Activated CD4-positive, CD25-positive, alpha-beta regulatory T cell treated with anti-CD3 and anti-CD28 coated beads, Interleukin-2, amount 50 U/mL, for 72 hours (primary cell): ENCODE results near the gene GIPC3.
A peak's percentile ranks its signal among the peaks of the same experiment; 100 is the strongest.

Experiments
- DNase-seq: peaks from one replicate; pipeline ENCODE4 v3.0.0; 2021

Gene GIPC3

GRCh38 chr19:3585301-3586126 is at the start of gene GIPC3:
TSS of gene GIPC3 (plus strand) at chr19:3585478. CDS start at chr19:3585598, 120 bp downstream.
- no peak for DNase-seq

- DNase-seq: no peak
These were observed 49.7 kb upstream of the GIPC3 start for GRCh38 chr19:3535563-3535965.

- DNase-seq: no peak
These were observed 49.3 kb upstream of the GIPC3 start for GRCh38 chr19:3535981-3536380.

- no peak for DNase-seq
These were observed 48.7 kb upstream of the GIPC3 start for GRCh38 chr19:3536429-3537100.

- DNase-seq: no peak
These were observed 48.2 kb upstream of the GIPC3 start for GRCh38 chr19:3537101-3537437.

- no peak for DNase-seq
These were observed 47.6 kb upstream of the GIPC3 start for GRCh38 chr19:3537438-3538240.

GRCh38 chr19:3538258-3538929 is 46.9 kb upstream of the GIPC3 start:
- no peak for DNase-seq

GRCh38 chr19:3538965-3539755 is 46.1 kb upstream of the GIPC3 start, which contains the start of gene TEKTIP1:
TSS of gene TEKTIP1 (plus strand) at chr19:3539174. CDS start at chr19:3539178, 4 bp downstream.
- DNase-seq: no peak

- DNase-seq: no peak
These were observed 45.5 kb upstream of the GIPC3 start for GRCh38 chr19:3539756-3540118.

- no peak for DNase-seq
These were observed 41.9 kb upstream of the GIPC3 start for GRCh38 chr19:3543150-3544057.

- DNase-seq: no peak
These were observed 41.3 kb upstream of the GIPC3 start for GRCh38 chr19:3544058-3544376.

- peak; percentile 94 for DNase-seq
These were observed 40.3 kb upstream of the GIPC3 start for GRCh38 chr19:3544742-3545668.

GRCh38 chr19:3545669-3546034 is 39.6 kb upstream of the GIPC3 start:
- DNase-seq: no peak

- DNase-seq: no peak
These were observed 39.2 kb upstream of the GIPC3 start for GRCh38 chr19:3546119-3546518.

- no peak for DNase-seq
These were observed 38.0 kb upstream of the GIPC3 start for GRCh38 chr19:3547301-3547731.

- DNase-seq: no peak
These were observed 37.5 kb upstream of the GIPC3 start for GRCh38 chr19:3547767-3548282.

GRCh38 chr19:3548606-3549005 is 36.7 kb upstream of the GIPC3 start:
- no peak for DNase-seq

GRCh38 chr19:3549816-3550215 is 35.5 kb upstream of the GIPC3 start:
- no peak for DNase-seq

- DNase-seq: no peak
These were observed 34.1 kb upstream of the GIPC3 start for GRCh38 chr19:3550947-3551791.
